WTC11 (cell line): ENCODE results near the gene DCTN1. TPM values are rescaled to one million over a fixed set of nuclear protein-coding genes. Genes with fewer than 3 reads are reported as not detected.
A peak's percentile ranks its signal among the peaks of the same experiment; 100 is the strongest.

Experiments
- ATAC-seq: fragments of 200-7000 bp; cut with Tn5 transposase; 2 replicates; pipeline ENCODE4 v1.10.0; 2021; ENCODE audit warnings: mild to moderate bottlenecking, moderate library complexity
- CTCF ChIA-PET: fragments of 300-600 bp; sonication (Branson Sonifier 250); formaldehyde crosslinking; loops from one replicate; lab custom pipeline; 2021; ENCODE audit warnings: antibody characterized with exemption; lab: Charles Lee
- POLR2A ChIA-PET: fragments of 350-600 bp; sonication (Branson Sonifier 250); formaldehyde crosslinking; loops from one replicate; lab custom pipeline; 2021; ENCODE audit warnings: antibody characterized with exemption; lab: Charles Lee
- DNase-seq: peaks from one replicate; pipeline ENCODE4 v3.0.0; 2021; ENCODE audit warnings: low spot score
- H3K27ac Mint-ChIP-seq: 2 replicates; pipeline ENCODE4 v1.8.0; 2021; ENCODE audit warnings: mixed read lengths
- H3K27me3 Mint-ChIP-seq: 2 replicates; pipeline ENCODE4 v1.8.0; 2021; ENCODE audit warnings: low read depth, mild to moderate bottlenecking, moderate library complexity, mixed read lengths
- H3K36me3 Mint-ChIP-seq: 2 replicates; pipeline ENCODE4 v1.8.0; 2021; ENCODE audit warnings: mixed read lengths
- H3K4me1 Mint-ChIP-seq: 2 replicates; pipeline ENCODE4 v1.8.0; 2022; ENCODE audit warnings: mixed read lengths
- H3K4me3 Mint-ChIP-seq: 2 replicates; pipeline ENCODE4 v1.8.0; 2021; ENCODE audit warnings: mild to moderate bottlenecking, moderate library complexity, mixed read lengths
- H3K9me3 Mint-ChIP-seq: 2 replicates; pipeline ENCODE4 v1.8.0; 2021; ENCODE audit warnings: mixed read lengths
- ATF3 ChIP-seq: sonication (generic); formaldehyde crosslinking; conservative IDR thresholded peaks from 2 replicates; pipeline ENCODE4 v1.8.1; 2022; ENCODE audit warnings: mild to moderate bottlenecking, missing genetic modification reagents
- CREB1 ChIP-seq: sonication (generic); formaldehyde crosslinking; IDR thresholded peaks from 2 replicates; pipeline ENCODE4 v1.8.0; 2023; ENCODE audit warnings: mild to moderate bottlenecking, missing genetic modification reagents
- EMX1 ChIP-seq: fragments of 250-450 bp; sonication (Bioruptor Pico); IDR thresholded peaks from 2 replicates; pipeline ENCODE4 v1.8.0; 2021; ENCODE audit warnings: mild to moderate bottlenecking
- KAT7 ChIP-seq: sonication (generic); formaldehyde crosslinking; IDR thresholded peaks from 2 replicates; pipeline ENCODE4 v1.8.1; 2023; ENCODE audit warnings: missing genetic modification reagents, mild to moderate bottlenecking, borderline replicate concordance
- OVOL2 ChIP-seq: fragments of 250-450 bp; sonication (Bioruptor Pico); IDR thresholded peaks from 2 replicates; pipeline ENCODE4 v1.9.0; 2021; ENCODE audit warnings: mild to moderate bottlenecking, borderline replicate concordance
- ZBTB43 ChIP-seq: sonication (generic); formaldehyde crosslinking; IDR thresholded peaks from 2 replicates; pipeline ENCODE4 v1.8.1; 2023; ENCODE audit warnings: mild to moderate bottlenecking, missing genetic modification reagents
- ZNF219 ChIP-seq: sonication (generic); formaldehyde crosslinking; IDR thresholded peaks from 2 replicates; pipeline ENCODE4 v1.8.0; 2023; ENCODE audit warnings: missing genetic modification reagents, mild to moderate bottlenecking, borderline replicate concordance
- total RNA-seq: library from RNA; stranded (reverse); gene quantifications from 3 replicates; pipeline ENCODE4 v1.2.3, GENCODE V29; 2021
- TF ChIP-seq, protein P1 (sequence below): sonication (generic); formaldehyde crosslinking; IDR thresholded peaks from 2 replicates; pipeline ENCODE4 v1.8.1; 2023; ENCODE audit warnings: mild to moderate bottlenecking, moderate library complexity, missing genetic modification reagents
- TF ChIP-seq, protein P2 (sequence below): sonication (generic); formaldehyde crosslinking; IDR thresholded peaks from 2 replicates; pipeline ENCODE4 v1.8.0; 2022; ENCODE audit warnings: mild to moderate bottlenecking, missing genetic modification reagents
- TF ChIP-seq, protein P3 (sequence below): sonication (generic); formaldehyde crosslinking; IDR thresholded peaks from 2 replicates; pipeline ENCODE4 v1.8.0; 2022; ENCODE audit warnings: mild to moderate bottlenecking, missing genetic modification reagents
- TF ChIP-seq, protein P4 (sequence below): sonication (generic); formaldehyde crosslinking; IDR thresholded peaks from 2 replicates; pipeline ENCODE4 v1.8.1; 2023; ENCODE audit warnings: mild to moderate bottlenecking, missing genetic modification reagents, moderate library complexity

DCTN1 gene
- total RNA-seq, 1 experiment from 2014 or later: 179 TPM

DNA sequence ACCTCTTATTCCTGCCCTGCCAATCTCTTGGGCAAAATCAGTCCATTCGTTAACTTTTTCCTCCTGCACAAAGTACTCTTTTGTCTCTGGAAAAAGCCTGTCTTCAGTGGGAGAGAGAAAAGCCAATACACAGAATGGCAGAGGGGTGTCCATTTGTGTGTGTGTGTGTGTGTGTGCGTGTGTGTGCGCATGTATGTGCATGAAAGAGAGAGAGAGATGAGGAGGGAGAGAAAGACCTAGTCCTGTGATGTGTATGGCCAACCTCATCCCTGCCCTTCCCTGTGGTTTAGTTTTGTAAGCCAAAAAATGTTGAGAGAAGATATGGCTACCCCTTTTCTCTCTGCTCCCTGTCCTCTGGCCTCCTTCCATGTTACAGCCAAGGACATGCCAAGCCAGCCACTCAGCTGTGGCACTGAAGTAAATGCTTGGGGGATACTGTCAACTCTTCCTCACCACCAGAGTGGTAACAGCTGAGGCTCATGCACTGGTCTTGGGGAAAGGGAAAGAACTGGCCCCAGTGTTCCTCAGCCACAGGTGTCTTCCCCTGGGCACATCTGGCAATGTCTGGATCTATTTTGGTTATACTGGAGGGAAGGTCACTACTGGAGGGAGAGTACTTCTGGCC is 47.4 kb downstream of the DCTN1 start (continued):
- TF ChIP-seq, protein P1, sequence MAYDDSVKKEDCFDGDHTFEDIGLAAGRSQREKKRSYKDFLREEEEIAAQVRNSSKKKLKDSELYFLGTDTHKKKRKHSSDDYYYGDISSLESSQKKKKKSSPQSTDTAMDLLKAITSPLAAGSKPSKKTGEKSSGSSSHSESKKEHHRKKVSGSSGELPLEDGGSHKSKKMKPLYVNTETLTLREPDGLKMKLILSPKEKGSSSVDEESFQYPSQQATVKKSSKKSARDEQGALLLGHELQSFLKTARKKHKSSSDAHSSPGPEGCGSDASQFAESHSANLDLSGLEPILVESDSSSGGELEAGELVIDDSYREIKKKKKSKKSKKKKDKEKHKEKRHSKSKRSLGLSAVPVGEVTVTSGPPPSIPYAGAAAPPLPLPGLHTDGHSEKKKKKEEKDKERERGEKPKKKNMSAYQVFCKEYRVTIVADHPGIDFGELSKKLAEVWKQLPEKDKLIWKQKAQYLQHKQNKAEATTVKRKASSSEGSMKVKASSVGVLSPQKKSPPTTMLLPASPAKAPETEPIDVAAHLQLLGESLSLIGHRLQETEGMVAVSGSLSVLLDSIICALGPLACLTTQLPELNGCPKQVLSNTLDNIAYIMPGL: no peak
- no peak for TF ChIP-seq ZBTB43
- no peak for TF ChIP-seq CREB1
- TF ChIP-seq, protein P2, sequence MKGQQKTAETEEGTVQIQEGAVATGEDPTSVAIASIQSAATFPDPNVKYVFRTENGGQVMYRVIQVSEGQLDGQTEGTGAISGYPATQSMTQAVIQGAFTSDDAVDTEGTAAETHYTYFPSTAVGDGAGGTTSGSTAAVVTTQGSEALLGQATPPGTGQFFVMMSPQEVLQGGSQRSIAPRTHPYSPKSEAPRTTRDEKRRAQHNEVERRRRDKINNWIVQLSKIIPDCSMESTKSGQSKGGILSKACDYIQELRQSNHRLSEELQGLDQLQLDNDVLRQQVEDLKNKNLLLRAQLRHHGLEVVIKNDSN (CRISPR knock-in tag): no peak

DNA sequence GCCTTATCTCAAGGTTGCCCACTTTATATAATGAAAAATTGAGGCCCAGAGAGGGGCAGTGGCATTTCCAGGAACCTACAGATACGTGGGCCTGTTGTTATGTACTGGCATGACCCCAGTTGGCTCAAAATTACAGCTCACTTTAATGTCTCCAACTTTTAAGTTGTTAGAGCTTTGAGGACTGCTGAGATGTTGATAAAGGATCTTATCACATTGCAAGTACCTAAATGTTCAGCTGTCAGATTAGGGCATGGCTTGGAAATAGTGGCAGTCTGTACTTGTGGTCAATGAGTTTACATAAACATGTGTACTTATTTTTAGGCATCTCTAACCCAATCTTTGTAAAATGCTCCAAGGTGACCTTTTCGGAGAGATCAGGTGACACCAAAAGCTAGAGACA is 51.5 kb downstream of the DCTN1 start:
- H3K36me3 Mint-ChIP-seq: no peaks in the 10 kb centered on the region
- DNase-seq: no peak
- TF ChIP-seq ZNF219 (no peak), OVOL2 (CRISPR knock-in tag) (no peak), ATF3 (CRISPR knock-in tag) (no peak), EMX1 (CRISPR knock-in tag) (no peak), KAT7 (CRISPR knock-in tag) (no peak), CREB1 (no peak)
- TF ChIP-seq, protein P3, sequence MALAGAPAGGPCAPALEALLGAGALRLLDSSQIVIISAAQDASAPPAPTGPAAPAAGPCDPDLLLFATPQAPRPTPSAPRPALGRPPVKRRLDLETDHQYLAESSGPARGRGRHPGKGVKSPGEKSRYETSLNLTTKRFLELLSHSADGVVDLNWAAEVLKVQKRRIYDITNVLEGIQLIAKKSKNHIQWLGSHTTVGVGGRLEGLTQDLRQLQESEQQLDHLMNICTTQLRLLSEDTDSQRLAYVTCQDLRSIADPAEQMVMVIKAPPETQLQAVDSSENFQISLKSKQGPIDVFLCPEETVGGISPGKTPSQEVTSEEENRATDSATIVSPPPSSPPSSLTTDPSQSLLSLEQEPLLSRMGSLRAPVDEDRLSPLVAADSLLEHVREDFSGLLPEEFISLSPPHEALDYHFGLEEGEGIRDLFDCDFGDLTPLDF (CRISPR knock-in tag): no peak
- H3K9me3 Mint-ChIP-seq: no peaks in the 10 kb centered on the region
- POLR2A ChIA-PET: no interaction called here
- peaks cover 4% of the 10 kb centered on the region; the same call in 1 of the 2 replicates for H3K4me1 Mint-ChIP-seq
- no peak for ATAC-seq
- peaks cover 7% of the 10 kb centered on the region for H3K27me3 Mint-ChIP-seq
- CTCF ChIA-PET: no interaction called here
- H3K4me3 Mint-ChIP-seq: no peak overlapping the region
- H3K27ac Mint-ChIP-seq: no peak overlapping the region

DNA sequence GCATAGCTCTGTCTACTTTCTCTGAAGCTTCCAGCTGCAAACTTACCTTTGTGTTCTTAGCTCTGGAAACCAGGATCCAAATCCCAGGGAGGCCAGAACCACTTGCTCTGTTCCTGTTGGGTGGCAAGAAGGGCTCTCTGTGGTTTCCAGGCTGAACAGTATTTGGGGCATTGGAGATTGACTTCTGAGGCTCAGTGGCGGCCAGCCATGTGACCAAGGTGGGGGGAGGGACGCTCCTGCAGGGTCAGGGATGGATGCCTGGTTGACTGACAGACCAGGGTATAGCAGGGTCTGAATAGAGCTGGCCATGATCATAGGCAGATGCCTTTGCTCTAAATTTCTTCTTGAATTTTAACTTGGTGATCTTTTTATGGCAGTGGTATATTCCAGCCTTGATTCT is 52.0 kb downstream of the DCTN1 start:
- ATAC-seq (peak; percentile 82), DNase-seq (peak; percentile 30)
- Mint-ChIP-seq H3K27ac (no peak overlapping the region), H3K27me3 (peaks cover 6% of the 10 kb centered on the region), H3K36me3 (no peaks in the 10 kb centered on the region), H3K4me1 (peaks cover 4% of the 10 kb centered on the region; the same call in 1 of the 2 replicates), H3K4me3 (no peak overlapping the region), H3K9me3 (no peaks in the 10 kb centered on the region)
- TF ChIP-seq, protein P2 (CRISPR knock-in tag): peak; percentile 72
- TF ChIP-seq, protein P1: no peak
- TF ChIP-seq, protein P4, sequence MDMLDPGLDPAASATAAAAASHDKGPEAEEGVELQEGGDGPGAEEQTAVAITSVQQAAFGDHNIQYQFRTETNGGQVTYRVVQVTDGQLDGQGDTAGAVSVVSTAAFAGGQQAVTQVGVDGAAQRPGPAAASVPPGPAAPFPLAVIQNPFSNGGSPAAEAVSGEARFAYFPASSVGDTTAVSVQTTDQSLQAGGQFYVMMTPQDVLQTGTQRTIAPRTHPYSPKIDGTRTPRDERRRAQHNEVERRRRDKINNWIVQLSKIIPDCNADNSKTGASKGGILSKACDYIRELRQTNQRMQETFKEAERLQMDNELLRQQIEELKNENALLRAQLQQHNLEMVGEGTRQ (CRISPR knock-in tag): peak; percentile 78
- ChIA-PET CTCF (no interaction called here), POLR2A (no interaction called here)
